GM10248 (cell line): ENCODE measurements around the gene WFS1.

Experiments used
- CTCF ChIA-PET: fragments of 300-600 bp; sonication (Branson Sonifier 250); formaldehyde crosslinking; extraction: SDS; loops from one replicate; lab custom pipeline; 2021; ENCODE audit warnings: antibody characterized with exemption; lab: Yijun Ruan, JAX
- POLR2A ChIA-PET: fragments of 350-650 bp; sonication (Branson Sonifier 250); formaldehyde crosslinking; extraction: SDS; loops from one replicate; lab custom pipeline; 2020; ENCODE audit warnings: antibody characterized with exemption; lab: Yijun Ruan, JAX
- DNase-seq: peaks from one replicate; pipeline ENCODE4 v3.0.0; 2012; ENCODE audit errors: extremely low spot score
- CTCF ChIP-seq: IDR thresholded peaks from 2 replicates; pipeline ENCODE4 v1.5.1; 2012; ENCODE audit warnings: mild to moderate bottlenecking, low read depth; ENCODE audit errors: extremely low read depth, missing control alignments, control extremely low read depth

WFS1 gene

GRCh38 chr4:6349896-6350603, 80.4 kb downstream of the WFS1 start:
- TF ChIP-seq CTCF, result no peak
- no peak for DNase-seq
- CTCF ChIA-PET, result interaction anchor here (1.3 kb wide), 1 partner anchor 18 kb away, joined by 4 read pairs; no protein-coding TSS in a partner anchor
- POLR2A ChIA-PET, result no interaction called here

GRCh38 chr4:6350646-6351045, 81.0 kb downstream of the WFS1 start:
- no peak for TF ChIP-seq CTCF
- ChIA-PET POLR2A (no interaction called here), CTCF (no interaction called here)
- DNase-seq, result no peak

GRCh38 chr4:6351246-6352000, 81.8 kb downstream of the WFS1 start:
- POLR2A ChIA-PET, result no interaction called here
- CTCF ChIA-PET, result interaction anchor here (1.6 kb wide), 1 partner anchor 24 kb away, joined by 4 read pairs; no protein-coding TSS in a partner anchor
- TF ChIP-seq CTCF, result no peak
- DNase-seq, result no peak

GRCh38 chr4:6352031-6352692, 82.5 kb downstream of the WFS1 start:
- no peak for TF ChIP-seq CTCF
- POLR2A ChIA-PET, result no interaction called here
- CTCF ChIA-PET, result interaction anchor here (1.6 kb wide), 1 partner anchor 25 kb away, joined by 4 read pairs; no protein-coding TSS in a partner anchor
- no peak for DNase-seq
